Adrenal gland (tissue), 12 donors: ENCODE data around the gene YIF1B. TPM values are rescaled to one million over a fixed set of nuclear protein-coding genes. Genes with fewer than 3 reads are reported as not detected.

Experiments
- DNase-seq, 7 donors: peaks; one replicate each; pipeline ENCODE4 v3.0.0-alpha.2; 2019 to 2020
- H3K27ac ChIP-seq, 5 donors: fragments of 200-600 bp; sonication (generic) in 4 of 5; 1 replicate in 3 of 5; 2 replicates in 2 of 5; pipeline versions ENCODE4 v1.5.1 to v1.8.0; 2016 to 2020; ENCODE audit warnings: mild to moderate bottlenecking in 1 of 5
- H3K27me3 ChIP-seq: fragments of 200-600 bp; 2 replicates; pipeline ENCODE4 v1.8.0; 2021
- H3K36me3 ChIP-seq, 2 donors: fragments of 200-600 bp; replicated peaks in 1 of 2; 1 replicate in 1 of 2; 2 replicates in 1 of 2; pipeline versions ENCODE4 v1.5.1 to v1.8.0; 2018 to 2022
- H3K4me1 ChIP-seq, 2 donors: fragments of 200-600 bp; replicated peaks in 1 of 2; 1 replicate in 1 of 2; 2 replicates in 1 of 2; pipeline versions ENCODE4 v1.5.1 to v1.8.0; 2018 to 2021
- H3K4me3 ChIP-seq, 4 donors: fragments of 200-600 bp; sonication (generic) in 3 of 4; one replicate each; pipeline ENCODE4 v1.5.1; 2016 to 2018
- H3K9me3 ChIP-seq, 3 donors: fragments of 200-600 bp; sonication (generic) in 1 of 3; replicated peaks in 1 of 3; 1 replicate in 2 of 3; 2 replicates in 1 of 3; pipeline versions ENCODE4 v1.5.1 to v1.8.0; 2016 to 2021
- POLR2A ChIP-seq, 2 donors: fragments of 450-650 bp; IDR thresholded peaks; one replicate each; pipeline ENCODE4 v1.6.1; 2017; ENCODE audit warnings: antibody characterized with exemption in 2 of 2, mild to moderate bottlenecking in 2 of 2, moderate library complexity in 1 of 2
- WGBS, 4 donors: extraction: QIAGEN DNeasy Blood & Tissue Kit in 2 of 4; methylation state at CpG; one replicate each; pipeline versions ENCODE4 v1.1.5 to v1.1.7; 2013 to 2017; 5-methylcytosine and 5-hydroxymethylcytosine counted together
- intact Hi-C, 2 donors: fragments of 100-400 bp; cut with DNase I; formaldehyde crosslinking; loops; one replicate each; pipeline versions ENCODE4 v1.14.1 to v1.15.0; 2022 to 2023
- polyA plus RNA-seq, 3 donors: library from polyadenylated mRNA; stranded (reverse); fragments of 200-250 nt in 2 of 3; fragments of 350-450 nt in 1 of 3; fragmentation: Illumina TruSeq in 1 of 3; extraction: RNeasy Lipid Tissue Mini Kit (QIAGEN cat#74804) in 1 of 3; gene quantifications; one replicate each; pipeline ENCODE4 v1.2.3, GENCODE V29; 2013 to 2014
- total RNA-seq, 9 donors: library from RNA; depleted of rRNA in 4 of 9; stranded (reverse); fragments of >200 nt in 4 of 9; fragments of 120-200 nt in 1 of 9; fragmentation: NEBNext Ultra II Directional in 1 of 9; extraction: Animal tissue kit (Norgen Biotek cat#: 25700) in 1 of 9; gene quantifications; one replicate each; pipeline versions ENCODE4 v1.1.0 to v1.2.4, GENCODE V29; 2013 to 2023
- TF ChIP-seq, protein P1 (sequence below), 6 experiments: fragments of 450-650 bp in 4 of 6; fragments of 200-600 bp in 2 of 6; sonication (generic) in 1 of 6; IDR thresholded peaks; 1 replicate in 5 of 6; 2 replicates in 1 of 6; pipeline versions ENCODE4 v1.5.1 to v1.8.0; 2016 to 2021; ENCODE audit warnings: antibody characterized with exemption in 6 of 6, mild to moderate bottlenecking in 2 of 6, moderate library complexity in 1 of 6
- donor health status: healthy with polysubstance abuse.
- donor health status: Bipolar disorder and iron deficiency.
- donor health status: DM: yes; HTN: yes; CAD: no.
- donor health status: DM: no; HTN: no; CAD: no.
- donor health status: DM: no; HTN: no; CAD: no.
- donor health status: DM: yes; HTN: yes; CAD: no.

Gene YIF1B
- total and polyA plus RNA-seq, 12 donors: 23.5 to 57.0 (median 39.6) TPM

DNA sequence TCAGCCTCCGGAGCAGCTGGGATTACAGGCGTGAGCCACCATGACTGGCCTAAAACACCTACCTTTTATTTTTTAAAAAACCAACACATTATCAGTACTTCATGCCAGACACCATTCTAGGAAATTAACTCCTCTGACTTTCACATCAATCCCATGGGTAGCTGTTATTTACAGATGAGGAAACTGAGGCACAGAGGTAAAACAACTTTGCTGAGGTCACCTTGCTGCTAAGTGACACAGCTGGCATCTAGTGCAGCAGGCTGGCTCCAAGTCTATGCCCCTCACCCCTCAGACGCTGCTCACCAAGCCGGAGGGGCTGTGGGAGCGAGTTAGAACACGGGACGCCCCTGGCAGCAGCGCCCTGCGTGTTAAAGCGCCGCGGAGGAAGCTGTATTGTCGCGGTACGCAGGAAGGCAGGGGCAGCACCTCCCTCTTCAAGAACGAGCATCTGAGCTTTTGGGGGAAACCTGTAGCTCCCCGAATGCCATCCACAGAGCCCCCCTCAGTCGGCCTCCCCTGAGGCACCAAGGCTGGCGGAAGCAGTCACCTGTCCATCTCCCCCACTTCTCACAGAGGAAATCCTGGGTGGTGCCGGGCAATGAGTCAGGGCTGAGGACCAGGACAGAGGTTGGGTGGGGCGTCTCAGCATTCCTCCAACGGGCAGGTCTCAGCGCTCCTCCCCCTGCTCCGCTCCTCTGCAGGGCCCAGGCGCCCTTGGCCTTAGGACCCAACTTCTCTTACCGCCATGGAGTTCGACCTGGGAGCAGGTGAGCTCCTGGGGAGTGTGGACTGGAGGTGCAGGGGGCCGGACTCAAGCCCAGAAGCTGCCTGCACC, 12.0 kb downstream of the YIF1B start, which contains the start of gene C19orf33:
Gene C19orf33, plus strand, starts transcription at position 735 of the 835 bp plus-strand sequence. Its CDS starts 11 bp downstream, at position 746.
- intact Hi-C loops: no loop called here
- H3K4me1 ChIP-seq: no peaks in the 10 kb centered on the region
- TF ChIP-seq POLR2A (IDR thresholded peaks at IDR 0.05): no peak
- TF ChIP-seq, protein P1, sequence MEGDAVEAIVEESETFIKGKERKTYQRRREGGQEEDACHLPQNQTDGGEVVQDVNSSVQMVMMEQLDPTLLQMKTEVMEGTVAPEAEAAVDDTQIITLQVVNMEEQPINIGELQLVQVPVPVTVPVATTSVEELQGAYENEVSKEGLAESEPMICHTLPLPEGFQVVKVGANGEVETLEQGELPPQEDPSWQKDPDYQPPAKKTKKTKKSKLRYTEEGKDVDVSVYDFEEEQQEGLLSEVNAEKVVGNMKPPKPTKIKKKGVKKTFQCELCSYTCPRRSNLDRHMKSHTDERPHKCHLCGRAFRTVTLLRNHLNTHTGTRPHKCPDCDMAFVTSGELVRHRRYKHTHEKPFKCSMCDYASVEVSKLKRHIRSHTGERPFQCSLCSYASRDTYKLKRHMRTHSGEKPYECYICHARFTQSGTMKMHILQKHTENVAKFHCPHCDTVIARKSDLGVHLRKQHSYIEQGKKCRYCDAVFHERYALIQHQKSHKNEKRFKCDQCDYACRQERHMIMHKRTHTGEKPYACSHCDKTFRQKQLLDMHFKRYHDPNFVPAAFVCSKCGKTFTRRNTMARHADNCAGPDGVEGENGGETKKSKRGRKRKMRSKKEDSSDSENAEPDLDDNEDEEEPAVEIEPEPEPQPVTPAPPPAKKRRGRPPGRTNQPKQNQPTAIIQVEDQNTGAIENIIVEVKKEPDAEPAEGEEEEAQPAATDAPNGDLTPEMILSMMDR (IDR thresholded peaks at IDR 0.05): no peak
- 53 to 79% (median 61%) methylated on average over 12 to 28 of the region's 28 CpGs for WGBS, 4 donors
- no peak for DNase-seq
- H3K36me3 ChIP-seq: peaks cover 0 to 18% of the 10 kb centered on the region in 2 donors
- no peaks in the 10 kb centered on the region for H3K9me3 ChIP-seq
- no peaks in the 10 kb centered on the region for H3K27me3 ChIP-seq
- peak within 1 kb of the TSS in 1 of 5 donors; percentile 69 for H3K27ac ChIP-seq
- no peak within 1 kb of the TSS for H3K4me3 ChIP-seq

DNA sequence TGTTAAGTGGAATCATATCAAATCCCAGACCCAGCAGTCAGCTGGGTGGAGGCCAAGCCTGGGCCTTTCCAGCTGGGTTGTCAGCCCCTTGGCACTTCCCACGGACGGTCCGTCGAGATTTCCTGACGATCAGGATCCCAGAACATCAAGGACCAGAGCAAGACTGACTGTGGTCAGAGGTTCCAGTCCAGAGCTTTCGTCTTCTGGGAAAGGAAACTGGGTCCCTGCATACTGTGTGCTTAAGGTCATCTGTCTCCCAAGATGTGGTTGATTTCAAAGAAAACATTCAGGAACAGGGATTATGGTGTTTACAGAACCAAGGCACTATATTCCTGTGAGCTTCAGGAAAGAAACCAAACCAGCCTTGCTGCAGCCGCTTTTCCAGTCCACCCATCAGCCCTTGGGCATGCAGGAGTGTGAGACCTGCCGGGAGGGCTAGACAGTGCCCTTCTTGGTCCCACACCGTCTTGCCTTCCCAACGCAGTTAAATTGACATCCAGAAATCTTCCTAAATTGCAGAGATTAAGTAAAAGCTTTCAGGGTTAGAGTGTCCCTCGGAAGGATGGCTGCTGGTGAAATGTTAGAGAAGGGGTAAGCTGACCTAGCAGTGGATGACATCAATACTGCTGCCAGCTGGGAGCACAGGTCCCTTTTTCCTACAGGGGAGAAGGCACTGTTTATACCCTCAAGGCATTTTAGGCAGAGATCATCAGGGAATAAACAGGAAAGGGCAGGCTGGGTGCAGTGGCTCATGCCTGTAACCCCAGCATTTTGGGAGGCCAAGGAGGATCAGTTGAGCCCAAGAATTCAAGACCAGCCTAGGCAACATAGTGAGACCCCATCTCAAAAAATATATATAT, 16.7 kb downstream of the YIF1B start:
- Histone ChIP-seq H3K27me3 (no peaks in the 10 kb centered on the region), H3K4me3 (no peak overlapping the region), H3K4me1 (no peaks in the 10 kb centered on the region), H3K36me3 (no peaks in the 10 kb centered on the region), H3K27ac (peak overlapping the region in 2 of 5 donors; percentile 4 to 6), H3K9me3 (no peaks in the 10 kb centered on the region)
- TF ChIP-seq, protein P1 (IDR thresholded peaks at IDR 0.05): no peak
- TF ChIP-seq POLR2A (IDR thresholded peaks at IDR 0.05): no peak
- intact Hi-C loops: no loop called here
- no peak for DNase-seq
- 61 to 75% (median 65%) methylated on average over 10 to 11 of the region's 11 CpGs for WGBS, 4 donors

DNA sequence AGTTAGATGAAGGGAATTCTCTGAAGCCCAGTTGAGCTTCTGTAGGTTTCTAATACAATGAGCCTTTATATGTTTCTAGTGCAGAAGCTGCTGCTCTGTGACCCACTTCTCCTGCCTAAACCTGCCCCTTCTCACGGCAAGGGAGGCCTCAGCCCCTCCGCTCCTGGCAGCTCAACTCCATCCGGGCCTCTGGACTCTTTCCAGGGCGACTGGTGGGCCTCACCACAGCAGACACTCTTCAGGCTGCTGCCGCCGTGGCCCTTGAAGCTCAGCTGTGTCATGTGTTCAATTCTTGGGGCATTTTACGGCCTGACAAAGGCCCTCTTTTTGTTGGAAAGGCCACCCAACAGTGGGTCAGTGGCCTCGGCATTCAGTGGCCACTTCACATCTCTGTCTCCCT, 21.7 kb downstream of the YIF1B start:
- no peak overlapping the region for H3K4me3 ChIP-seq
- H3K9me3 ChIP-seq: no peaks in the 10 kb centered on the region
- H3K4me1 ChIP-seq: no peaks in the 10 kb centered on the region
- DNase-seq: no peak
- no peak overlapping the region for H3K27ac ChIP-seq
- H3K36me3 ChIP-seq: peaks cover 0 to 25% of the 10 kb centered on the region in 2 donors
- no peaks in the 10 kb centered on the region for H3K27me3 ChIP-seq
- 78 to 89% (median 87%) methylated on average over 6 to 8 of the region's 8 CpGs for WGBS, 4 donors
- no peak for TF ChIP-seq POLR2A (IDR thresholded peaks at IDR 0.05)
- TF ChIP-seq, protein P1 (IDR thresholded peaks at IDR 0.05): no peak
- intact Hi-C loops: no loop called here

DNA sequence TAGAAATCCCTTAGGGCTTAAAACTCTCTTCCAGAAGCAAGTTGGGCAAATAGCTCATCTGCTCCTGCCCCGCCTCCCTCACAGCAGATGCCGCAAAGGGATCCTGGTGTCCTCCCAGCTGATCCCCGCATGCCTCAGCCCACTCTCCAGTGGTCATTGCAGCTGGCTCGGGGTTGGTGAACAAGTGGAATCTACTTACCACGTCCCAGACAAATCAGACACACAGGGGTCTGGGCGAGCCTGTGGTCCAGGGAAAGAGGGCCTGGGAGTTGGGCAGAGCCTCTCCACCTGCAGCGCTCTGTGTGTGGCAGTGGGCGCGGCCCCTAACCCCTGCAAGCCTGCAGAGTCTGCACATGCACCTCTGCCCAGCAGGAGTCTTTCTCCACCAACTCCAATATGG, 22.5 kb downstream of the YIF1B start:
- Histone ChIP-seq H3K4me3 (no peak overlapping the region), H3K27me3 (no peaks in the 10 kb centered on the region), H3K9me3 (no peaks in the 10 kb centered on the region), H3K27ac (no peak overlapping the region), H3K36me3 (peaks cover 0 to 28% of the 10 kb centered on the region in 2 donors), H3K4me1 (no peaks in the 10 kb centered on the region)
- intact Hi-C loops: no loop called here
- no peak for DNase-seq
- no peak for TF ChIP-seq POLR2A (IDR thresholded peaks at IDR 0.05)
- TF ChIP-seq, protein P1 (IDR thresholded peaks at IDR 0.05): no peak
- WGBS, 4 donors: 88 to 96% (median 95%) methylated on average over 8 to 9 of the region's 9 CpGs
